ENCODE results near the gene HIC2. TPM values are rescaled to one million over a fixed set of nuclear protein-coding genes. Genes with fewer than 3 reads are reported as not detected.
A peak's percentile ranks its signal among the peaks of the same experiment; 100 is the strongest.
"Not testable (repeated sequence)": the region's sequence is repeated elsewhere in the genome, so short reads cannot be mapped to it uniquely, and the experiment has no call there.

The HIC2 gene
- total RNA-seq, result 1 to 10 TPM; 3.7 to 7.3 (median 5.4) TPM

- intact Hi-C loops (cut with DNase I); DNase-seq (ENCODE audit: extremely low spot score); H3K9me3 ChIP-seq; H3K4me1 ChIP-seq; H3K27me3 ChIP-seq; H3K36me3 ChIP-seq: not testable (repeated sequence)
- H3K4me3 ChIP-seq, result peak within 1 kb of the TSS; percentile 47 to 60 (median 55)
- no CpG with 5 or more reads among the region's 81 CpGs for WGBS
- peak within 1 kb of the TSS in 3 of 4 donors; percentile 57 to 71 (median 63) for H3K27ac ChIP-seq (replicated peaks in 1 of 4)
Observed at GRCh38 chr22:21417227-21417746, at the start of gene HIC2. TSS of gene HIC2 (plus strand) at chr22:21417371. CDS start at chr22:21442832, 25,461 bp downstream.

- H3K9me3 ChIP-seq; H3K27ac ChIP-seq (replicated peaks in 1 of 4); H3K27me3 ChIP-seq; H3K36me3 ChIP-seq; DNase-seq (ENCODE audit: extremely low spot score); intact Hi-C loops (cut with DNase I); H3K4me1 ChIP-seq; H3K4me3 ChIP-seq: not testable (repeated sequence)
- WGBS, result 96% methylated on average over 4 of the region's 12 CpGs
Observed at GRCh38 chr22:21368603-21369310, 48.4 kb upstream of the HIC2 start.

GRCh38 chr22:21375880-21376279 is 41.3 kb upstream of the HIC2 start:
- H3K27ac ChIP-seq (replicated peaks in 1 of 4); H3K36me3 ChIP-seq; DNase-seq (ENCODE audit: extremely low spot score); H3K4me3 ChIP-seq; intact Hi-C loops (cut with DNase I); H3K4me1 ChIP-seq; H3K27me3 ChIP-seq; H3K9me3 ChIP-seq: not testable (repeated sequence)
- no CpG with 5 or more reads among the region's 4 CpGs for WGBS

GRCh38 chr22:21383701-21384467 is 33.3 kb upstream of the HIC2 start, which contains the start of gene RIMBP3B:
TSS of gene RIMBP3B (plus strand) at chr22:21383751. CDS start at chr22:21383859, 108 bp downstream.
- H3K27me3 ChIP-seq; H3K36me3 ChIP-seq; H3K4me3 ChIP-seq; intact Hi-C loops (cut with DNase I); DNase-seq (ENCODE audit: extremely low spot score); H3K9me3 ChIP-seq; H3K27ac ChIP-seq (replicated peaks in 1 of 4); H3K4me1 ChIP-seq: not testable (repeated sequence)
- no CpG with 5 or more reads among the region's 91 CpGs for WGBS

GRCh38 chr22:21384468-21385357 is 32.5 kb upstream of the HIC2 start:
- no CpG with 5 or more reads among the region's 79 CpGs for WGBS
- H3K27me3 ChIP-seq; H3K4me3 ChIP-seq; H3K4me1 ChIP-seq; H3K36me3 ChIP-seq; intact Hi-C loops (cut with DNase I); DNase-seq (ENCODE audit: extremely low spot score); H3K9me3 ChIP-seq; H3K27ac ChIP-seq (replicated peaks in 1 of 4): not testable (repeated sequence)

GRCh38 chr22:21389480-21389879 is 27.7 kb upstream of the HIC2 start:
- WGBS, result no CpG with 5 or more reads among the region's 7 CpGs
- not testable (repeated sequence) for H3K27ac ChIP-seq (replicated peaks in 1 of 4)

GRCh38 chr22:21390013-21390412 is 27.2 kb upstream of the HIC2 start:
- H3K9me3 ChIP-seq; H3K27me3 ChIP-seq; H3K36me3 ChIP-seq; H3K4me3 ChIP-seq; intact Hi-C loops (cut with DNase I); H3K4me1 ChIP-seq; H3K27ac ChIP-seq (replicated peaks in 1 of 4); DNase-seq (ENCODE audit: extremely low spot score): not testable (repeated sequence)
- no CpG with 5 or more reads among the region's 9 CpGs for WGBS

More at GRCh38 chr22:21389480-21389879, 27.7 kb upstream of the HIC2 start:
- DNase-seq (ENCODE audit: extremely low spot score); H3K4me3 ChIP-seq; intact Hi-C loops (cut with DNase I); H3K9me3 ChIP-seq; H3K4me1 ChIP-seq; H3K36me3 ChIP-seq; H3K27me3 ChIP-seq: not testable (repeated sequence)

DNA sequence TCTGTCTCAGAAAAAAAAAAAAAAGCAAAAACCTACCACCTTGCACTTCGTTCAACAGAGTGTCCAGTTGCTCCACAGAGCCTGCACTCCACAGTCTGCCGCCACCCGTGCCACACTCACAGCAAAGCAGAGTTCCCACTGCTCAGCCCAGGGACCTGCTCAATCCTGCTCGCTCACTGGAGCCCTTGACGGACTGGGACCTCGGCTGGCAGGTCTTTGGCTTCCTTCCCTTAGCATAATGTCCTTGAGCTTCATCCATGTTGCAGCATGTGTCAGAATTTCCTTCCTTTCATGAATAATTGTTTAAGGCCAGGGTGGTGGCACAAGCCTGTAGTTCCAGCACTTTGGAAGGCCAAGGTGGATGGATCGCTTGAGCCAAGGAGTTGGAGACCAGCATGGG is 22.6 kb upstream of the HIC2 start:
- DNase-seq (ENCODE audit: extremely low spot score); H3K27me3 ChIP-seq; intact Hi-C loops (cut with DNase I); H3K36me3 ChIP-seq; H3K4me3 ChIP-seq; H3K27ac ChIP-seq (replicated peaks in 1 of 4); H3K9me3 ChIP-seq; H3K4me1 ChIP-seq: not testable (repeated sequence)
- no CpG with 5 or more reads among the region's 7 CpGs for WGBS

- H3K27ac ChIP-seq (replicated peaks in 1 of 4); intact Hi-C loops (cut with DNase I): not testable (repeated sequence)
Observed at GRCh38 chr22:21401197-21401969, 15.8 kb upstream of the HIC2 start.

GRCh38 chr22:21402763-21403314 is 14.3 kb upstream of the HIC2 start:
- H3K4me3 ChIP-seq; DNase-seq (ENCODE audit: extremely low spot score); H3K27me3 ChIP-seq; H3K9me3 ChIP-seq; H3K36me3 ChIP-seq; H3K4me1 ChIP-seq; H3K27ac ChIP-seq (replicated peaks in 1 of 4); intact Hi-C loops (cut with DNase I): not testable (repeated sequence)
- WGBS, result 50% methylated on average over 1 of the region's 5 CpGs

More at GRCh38 chr22:21401197-21401969, 15.8 kb upstream of the HIC2 start:
- not testable (repeated sequence) for H3K4me3 ChIP-seq; H3K9me3 ChIP-seq; H3K27me3 ChIP-seq; H3K36me3 ChIP-seq; H3K4me1 ChIP-seq; DNase-seq (ENCODE audit: extremely low spot score)
- no CpG with 5 or more reads among the region's 21 CpGs for WGBS

DNA sequence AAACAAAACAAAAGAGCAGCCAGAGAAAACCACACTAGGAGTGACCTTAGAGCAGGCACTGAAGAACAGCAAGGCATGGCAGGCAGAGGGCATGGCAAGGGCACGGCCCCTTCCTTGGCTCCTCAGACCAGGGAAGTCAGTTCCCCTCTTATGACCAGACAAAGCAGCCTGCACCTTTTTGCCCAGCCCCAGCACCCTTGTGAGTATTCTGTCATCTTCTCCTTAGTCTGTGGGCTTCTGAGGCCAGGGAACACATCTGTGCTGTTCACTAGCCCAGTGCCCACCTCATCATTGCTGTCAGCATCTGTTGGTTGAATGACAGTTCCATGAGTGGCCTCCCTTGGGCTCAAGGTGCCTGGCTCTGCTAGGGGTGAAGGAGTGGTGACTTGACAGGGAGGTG is 10.0 kb upstream of the HIC2 start:
- H3K4me1 ChIP-seq; H3K36me3 ChIP-seq; H3K27ac ChIP-seq (replicated peaks in 1 of 4); H3K4me3 ChIP-seq; H3K9me3 ChIP-seq; DNase-seq (ENCODE audit: extremely low spot score); intact Hi-C loops (cut with DNase I); H3K27me3 ChIP-seq: not testable (repeated sequence)
- no CpG with 5 or more reads among the region's 1 CpG for WGBS

All from esophagus muscularis mucosa (tissue), 4 donors.